Measurements from ENCODE around the gene EFCAB12.

- TF ChIP-seq CTCF (IDR thresholded peaks at IDR 0.05; ENCODE audit: control extremely low read depth in 1 of 3, insufficient read depth in 1 of 3, low read depth in 1 of 3, low read length in 3 of 3) = no peak
- no peak for TF ChIP-seq EZH2 (IDR thresholded peaks at IDR 0.05; ENCODE audit: low read depth, low read length, severe bottlenecking)
- no peak for TF ChIP-seq TAF1 (IDR thresholded peaks at IDR 0.05; ENCODE audit: low read depth, low read length)
- TF ChIP-seq ZNF274 (IDR thresholded peaks at IDR 0.05; ENCODE audit: borderline replicate concordance, extremely low read depth, low read length) = no peak
- TF ChIP-seq POLR2A (IDR thresholded peaks at IDR 0.05; ENCODE audit: control extremely low read depth in 1 of 2, low read depth in 2 of 2, low read length in 2 of 2) = no peak
These were observed 70.8 kb downstream of the EFCAB12 start for GRCh38 chr3:129357616-129358015.

Measured in H1 (cell line).